HG03469 (cell line): ENCODE results near the gene NPEPPS.
A peak's percentile ranks its signal among the peaks of the same experiment; 100 is the strongest.

Experiments
- ATAC-seq: cut with Tn5 transposase; IDR thresholded peaks from one replicate; pipeline ENCODE4 v1.9.1; 2021; ENCODE audit warnings: mild to moderate bottlenecking, moderate library complexity, moderate number of reproducible peaks; ENCODE audit not compliant: unreplicated experiment

Gene NPEPPS

DNA sequence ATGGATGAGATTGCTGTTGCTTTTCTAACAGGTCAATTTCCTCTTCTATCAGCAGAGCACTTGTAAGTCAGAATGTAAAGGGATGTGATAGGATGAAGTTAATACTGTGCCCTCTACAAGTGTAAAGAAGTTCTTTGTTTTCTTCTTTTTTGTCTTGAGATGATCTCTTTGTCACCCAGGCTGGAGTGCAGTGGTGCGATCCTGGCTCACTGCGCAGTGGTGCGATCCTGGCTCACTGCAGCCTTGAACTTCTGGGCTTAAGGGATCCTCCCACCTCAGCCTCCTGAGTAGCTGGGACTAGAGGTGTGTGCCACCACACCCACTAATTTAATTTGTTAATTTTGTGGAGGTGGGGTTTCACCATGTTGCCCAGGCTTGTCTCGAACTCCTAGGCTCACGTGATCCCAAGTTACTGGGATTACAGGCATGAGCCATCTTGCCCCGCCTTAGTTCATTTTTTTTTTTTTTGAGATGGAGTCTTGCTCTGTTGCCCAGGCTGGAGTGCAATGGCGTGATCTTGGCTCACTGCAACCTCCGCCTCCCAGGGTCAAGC lies 97.2 kb downstream of the NPEPPS start:
- ATAC-seq: no peak

GRCh38 chr17:47629826-47630225 lies 98.9 kb downstream of the NPEPPS start:
- no peak for ATAC-seq

DNA sequence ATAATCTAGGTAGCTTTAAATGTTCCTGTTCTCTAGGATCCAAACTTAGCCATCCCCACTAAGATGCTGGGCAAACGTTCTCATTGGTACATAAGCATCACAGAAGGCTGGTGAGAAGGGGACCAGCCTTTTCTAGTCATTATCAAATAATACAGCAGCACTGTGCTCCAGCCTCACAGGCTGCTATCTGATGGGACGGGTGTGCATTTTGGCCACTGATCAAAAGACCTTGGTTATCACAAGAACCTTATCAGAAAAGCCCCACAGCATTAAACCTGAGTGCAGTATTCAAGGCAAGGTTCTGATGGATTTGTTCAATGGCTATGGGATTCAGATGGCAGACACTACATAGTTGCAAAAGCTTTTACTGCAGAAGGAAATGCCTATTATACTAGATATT lies 99.7 kb downstream of the NPEPPS start:
- ATAC-seq: no peak

DNA sequence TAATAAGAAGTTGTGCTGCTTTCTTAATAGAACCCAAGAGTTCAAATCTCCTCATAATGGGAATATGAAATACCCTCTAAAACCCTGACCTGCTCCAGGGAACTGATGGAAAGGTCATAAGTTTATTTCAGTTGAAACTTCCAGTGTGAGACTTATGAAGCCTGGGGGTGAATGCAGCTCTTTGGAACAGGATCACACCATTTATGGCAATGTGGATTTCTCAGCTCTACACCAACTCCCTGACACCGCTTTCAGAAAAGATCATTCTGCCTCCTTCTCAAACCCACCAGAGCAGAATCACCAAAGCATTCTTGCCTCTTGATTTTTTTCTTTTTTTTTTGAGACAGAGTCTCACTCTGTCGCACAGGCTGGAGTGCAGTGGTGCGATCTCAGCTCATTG lies 102.1 kb downstream of the NPEPPS start:
- ATAC-seq: no peak

DNA sequence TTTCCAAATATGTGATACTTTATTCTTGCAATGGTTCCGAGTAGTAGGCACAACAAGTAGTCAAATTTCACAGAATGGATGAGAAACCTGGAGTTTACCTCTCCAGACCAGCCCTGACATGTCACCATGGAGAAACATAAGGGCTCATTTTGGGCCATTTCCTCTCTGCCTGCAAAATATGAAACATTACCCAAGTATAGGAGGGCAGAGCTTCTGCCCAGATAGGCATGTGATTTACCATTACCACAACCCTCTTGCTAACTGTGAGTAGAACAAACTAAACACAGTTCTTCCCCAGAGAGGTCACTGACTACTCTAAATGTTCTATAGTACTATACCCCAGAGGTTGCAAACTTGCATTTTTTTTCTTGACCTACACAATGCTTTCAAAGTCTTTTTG lies 103.1 kb downstream of the NPEPPS start:
- no peak for ATAC-seq

GRCh38 chr17:47634870-47635269 lies 104.0 kb downstream of the NPEPPS start:
- ATAC-seq: no peak

DNA sequence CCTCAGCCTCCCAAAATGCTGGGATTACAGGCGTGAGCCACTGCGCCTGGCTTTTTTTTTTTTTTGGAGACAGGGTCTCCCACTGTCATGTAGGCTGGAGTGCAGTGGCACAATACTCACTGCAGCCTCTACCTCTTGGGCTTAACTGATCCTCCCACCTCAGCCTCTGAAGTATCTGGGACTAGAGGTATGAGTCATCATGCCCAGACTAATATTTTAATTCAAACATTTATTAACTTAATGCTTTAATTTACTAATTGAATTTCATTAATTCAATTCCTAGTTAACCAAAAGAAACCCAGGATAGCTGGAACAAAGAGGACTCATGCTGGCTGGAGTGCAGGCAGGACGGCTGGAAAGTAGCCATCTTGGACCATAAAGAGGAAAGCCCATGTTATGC lies 104.8 kb downstream of the NPEPPS start:
- no peak for ATAC-seq

GRCh38 chr17:47636273-47637030 lies 105.5 kb downstream of the NPEPPS start:
- no peak for ATAC-seq

DNA sequence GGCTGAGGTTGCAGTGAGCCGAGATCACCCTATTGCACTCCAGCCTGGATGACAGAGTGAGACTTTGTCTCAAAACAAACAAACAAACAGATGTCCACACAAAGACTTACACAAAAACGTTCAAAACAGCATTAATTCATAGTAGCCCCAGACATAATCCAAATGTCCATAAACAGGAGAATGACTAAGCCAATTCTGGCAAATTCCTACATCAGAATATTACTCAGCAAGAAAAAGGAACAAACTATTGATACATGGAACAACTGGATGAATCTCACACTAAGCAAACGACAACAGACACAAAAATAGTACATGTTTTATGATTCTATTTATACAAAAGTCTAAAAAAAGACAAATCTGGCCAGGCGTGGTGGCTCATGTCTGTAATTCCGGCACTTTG lies 108.0 kb downstream of the NPEPPS start:
- ATAC-seq: no peak

- ATAC-seq: no peak
Observed at GRCh38 chr17:47640076-47640475, 109.2 kb downstream of the NPEPPS start.

GRCh38 chr17:47641202-47641601 lies 110.3 kb downstream of the NPEPPS start:
- no peak for ATAC-seq

- ATAC-seq: no peak
Observed at GRCh38 chr17:47643116-47643515, 112.2 kb downstream of the NPEPPS start.

GRCh38 chr17:47644324-47644723 lies 113.4 kb downstream of the NPEPPS start:
- ATAC-seq: no peak

DNA sequence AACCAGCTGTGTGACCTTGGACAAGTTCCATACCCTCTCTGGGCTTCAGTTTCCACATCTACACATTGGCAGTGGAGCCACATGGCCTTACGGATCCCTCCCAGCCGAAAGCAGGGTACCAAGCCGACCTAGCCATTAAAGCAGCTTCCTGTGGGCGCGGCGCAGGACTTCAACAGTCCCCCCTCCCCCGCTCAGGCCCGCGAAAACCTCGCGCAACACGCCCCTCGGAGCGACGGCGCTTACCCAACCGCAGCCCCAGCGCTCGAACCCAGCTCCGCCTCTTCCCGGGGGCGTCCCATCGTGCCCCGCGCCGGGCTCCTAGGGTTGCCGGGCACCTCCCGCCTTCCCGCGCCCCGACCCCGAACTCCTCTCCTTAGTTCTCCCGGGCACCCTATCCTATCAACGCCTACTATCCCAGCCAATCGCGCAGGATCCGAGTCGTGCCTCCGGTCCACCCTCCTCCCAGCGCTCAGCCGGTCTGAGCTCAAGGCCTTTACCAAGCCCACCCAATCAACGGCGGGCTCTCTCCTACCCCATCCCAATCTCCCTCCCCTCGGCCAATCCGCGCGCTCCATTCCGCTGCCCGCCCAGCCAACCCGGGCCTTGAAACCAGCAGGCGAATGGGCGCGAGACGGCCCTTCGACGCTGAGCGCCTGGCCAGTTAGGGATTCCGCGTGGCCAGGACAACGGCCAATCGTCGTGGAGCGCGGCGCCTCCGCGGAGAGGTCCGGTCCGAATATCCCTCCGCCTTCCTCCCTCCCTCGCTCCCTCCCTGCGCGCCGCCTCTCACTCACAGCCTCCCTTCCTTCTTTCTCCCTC lies 118.5 kb downstream of the NPEPPS start, which contains the start of gene KPNB1:
Gene KPNB1 (plus strand): TSS at position 767 of the 819 bp plus-strand sequence. CDS start 326 bp downstream, outside the sequence.
- ATAC-seq: peak; percentile 68

GRCh38 chr17:47649972-47650524 lies 119.1 kb downstream of the NPEPPS start:
- ATAC-seq: no peak

- ATAC-seq: peak; percentile 45
Observed at GRCh38 chr17:47650525-47651522, 119.9 kb downstream of the NPEPPS start.

- ATAC-seq: no peak
Observed at GRCh38 chr17:47651704-47652103, 120.8 kb downstream of the NPEPPS start.

GRCh38 chr17:47652570-47652969 lies 121.7 kb downstream of the NPEPPS start:
- no peak for ATAC-seq

DNA sequence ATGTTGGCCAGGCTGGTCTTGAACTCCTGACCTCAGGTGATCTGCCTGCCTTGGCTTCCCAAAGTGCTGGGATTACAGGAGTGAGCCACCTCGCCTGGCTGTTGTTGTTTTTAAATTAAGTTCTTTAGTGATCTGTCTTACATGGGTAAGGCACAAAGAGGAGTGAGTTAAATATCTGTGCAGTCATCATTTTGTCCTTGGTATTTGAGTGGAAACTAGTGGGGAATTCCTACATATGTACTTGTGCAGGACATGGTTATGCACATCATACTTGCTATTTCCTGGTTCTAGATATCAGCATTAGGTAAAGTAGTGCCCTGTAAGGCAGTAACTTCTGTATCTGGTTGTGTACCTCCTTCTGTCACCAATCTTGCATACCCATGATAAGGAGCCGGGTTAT lies 122.5 kb downstream of the NPEPPS start:
- no peak for ATAC-seq

DNA sequence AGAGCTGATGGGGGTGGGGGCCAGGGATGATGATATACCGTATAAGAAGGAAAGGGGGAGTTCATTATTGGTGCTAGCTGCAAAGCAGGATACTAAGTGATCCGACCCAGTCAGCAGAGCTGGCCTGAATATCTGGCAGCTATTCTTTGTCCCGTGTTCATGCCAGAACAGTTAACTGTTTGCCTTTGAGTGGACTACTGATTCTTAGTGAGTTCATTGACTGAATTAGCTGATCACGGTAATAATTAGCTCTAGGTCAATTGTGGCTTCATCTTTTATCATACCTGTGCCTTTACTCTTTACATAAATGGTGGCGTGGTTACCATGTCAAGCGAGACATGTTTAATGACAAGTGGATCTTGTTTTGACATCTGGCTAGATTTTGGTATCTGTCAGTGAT lies 124.1 kb downstream of the NPEPPS start:
- no peak for ATAC-seq
